HG02970 (cell line): ENCODE data around the gene HIP1R.

Experiments
- ATAC-seq: cut with Tn5 transposase; IDR thresholded peaks from one replicate; pipeline ENCODE4 v1.9.1; 2021; ENCODE audit warnings: mild to moderate bottlenecking, moderate library complexity, moderate number of reproducible peaks; ENCODE audit not compliant: unreplicated experiment, low FRiP score

HIP1R gene

DNA sequence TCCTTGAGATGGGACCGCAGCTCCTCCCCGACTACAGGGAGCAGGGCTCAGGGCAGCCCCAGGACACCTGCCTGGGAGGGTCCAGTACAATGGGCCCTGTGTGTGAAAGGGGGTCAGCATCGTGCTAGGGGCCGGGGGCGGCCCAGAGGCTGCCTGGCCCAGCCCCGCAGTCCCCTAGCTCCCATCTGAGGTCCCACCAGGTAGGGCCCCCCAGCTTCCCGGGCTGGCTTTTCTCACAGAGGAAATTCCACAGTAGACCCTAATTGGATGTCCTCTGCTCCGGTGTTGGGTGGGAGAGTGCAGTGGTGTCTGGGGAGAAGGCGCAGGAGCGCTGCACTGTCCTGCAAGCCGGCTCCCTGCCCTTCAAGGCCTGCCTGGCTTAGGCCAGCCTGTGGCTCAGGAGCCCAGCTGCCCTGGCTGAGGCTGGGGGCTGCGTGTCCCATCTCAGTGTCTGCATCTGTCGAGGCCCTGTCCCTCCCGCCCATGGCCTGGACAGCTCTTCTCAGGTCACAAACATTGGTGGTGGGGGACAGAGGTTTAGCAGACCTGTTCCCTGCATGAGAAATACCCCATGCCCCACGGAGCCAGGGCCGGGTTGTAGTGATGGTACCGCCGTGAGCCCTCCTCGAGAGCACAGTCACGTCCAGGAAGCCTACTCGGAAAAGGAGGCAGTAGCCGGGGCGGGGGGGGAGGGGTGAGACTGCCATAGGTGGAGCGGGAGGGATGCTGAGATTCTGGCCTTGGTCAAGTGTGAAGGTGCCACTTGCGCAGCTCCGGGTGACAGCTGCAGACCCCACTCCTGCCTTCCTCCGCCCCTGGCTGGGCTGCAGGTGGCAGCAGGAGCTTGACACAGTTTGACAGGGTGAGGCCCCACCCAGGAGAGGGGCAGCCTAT is 11.6 kb downstream of the HIP1R start:
- ATAC-seq: no peak

DNA sequence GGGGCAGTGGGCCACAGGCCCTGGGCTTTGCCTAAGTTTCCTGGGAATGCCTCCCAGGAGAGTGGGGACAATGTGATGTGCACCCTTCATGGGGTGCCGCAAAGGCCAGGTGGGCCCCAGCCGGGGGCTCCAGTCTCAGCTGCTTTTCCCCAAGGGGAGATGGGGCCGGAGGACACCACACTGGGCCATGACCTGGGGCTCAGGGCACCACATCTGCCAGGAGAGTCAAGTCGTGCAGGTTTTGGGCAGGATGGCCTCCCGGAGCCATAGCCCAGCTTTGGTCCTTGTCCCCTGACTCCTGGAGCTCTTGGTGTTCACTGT is 12.2 kb downstream of the HIP1R start:
- ATAC-seq: no peak

DNA sequence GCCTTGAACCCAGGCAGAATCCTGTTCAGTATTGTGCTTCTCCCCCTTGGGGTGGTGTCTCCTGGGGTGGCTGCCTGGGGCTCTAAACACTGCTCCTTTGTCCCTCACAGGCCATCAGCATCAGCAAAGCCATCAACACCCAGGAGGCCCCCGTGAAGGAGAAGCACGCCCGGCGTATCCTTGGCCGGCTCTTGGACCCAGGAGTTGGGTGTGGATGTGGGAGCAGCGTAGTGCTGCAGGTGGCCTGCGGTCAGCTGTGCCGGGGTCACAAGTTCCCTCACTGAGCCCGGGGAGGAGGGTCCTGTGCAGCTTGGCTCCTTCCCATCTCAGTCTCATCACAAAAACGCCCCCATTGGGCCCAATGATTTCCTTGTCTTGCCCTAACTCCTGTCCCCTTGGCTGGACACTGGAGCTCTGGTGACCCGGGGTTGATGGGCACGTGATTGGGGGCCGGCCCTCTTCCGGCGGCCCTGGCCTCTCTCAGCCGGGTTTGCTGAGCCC is 12.7 kb downstream of the HIP1R start:
- no peak for ATAC-seq

- no peak for ATAC-seq
Measured at GRCh38 chr12:122848471-122849351, 13.5 kb downstream of the HIP1R start.

GRCh38 chr12:122849352-122850047 is 14.2 kb downstream of the HIP1R start:
- ATAC-seq: no peak

- no peak for ATAC-seq
Measured at GRCh38 chr12:122850048-122850445, 14.8 kb downstream of the HIP1R start.

DNA sequence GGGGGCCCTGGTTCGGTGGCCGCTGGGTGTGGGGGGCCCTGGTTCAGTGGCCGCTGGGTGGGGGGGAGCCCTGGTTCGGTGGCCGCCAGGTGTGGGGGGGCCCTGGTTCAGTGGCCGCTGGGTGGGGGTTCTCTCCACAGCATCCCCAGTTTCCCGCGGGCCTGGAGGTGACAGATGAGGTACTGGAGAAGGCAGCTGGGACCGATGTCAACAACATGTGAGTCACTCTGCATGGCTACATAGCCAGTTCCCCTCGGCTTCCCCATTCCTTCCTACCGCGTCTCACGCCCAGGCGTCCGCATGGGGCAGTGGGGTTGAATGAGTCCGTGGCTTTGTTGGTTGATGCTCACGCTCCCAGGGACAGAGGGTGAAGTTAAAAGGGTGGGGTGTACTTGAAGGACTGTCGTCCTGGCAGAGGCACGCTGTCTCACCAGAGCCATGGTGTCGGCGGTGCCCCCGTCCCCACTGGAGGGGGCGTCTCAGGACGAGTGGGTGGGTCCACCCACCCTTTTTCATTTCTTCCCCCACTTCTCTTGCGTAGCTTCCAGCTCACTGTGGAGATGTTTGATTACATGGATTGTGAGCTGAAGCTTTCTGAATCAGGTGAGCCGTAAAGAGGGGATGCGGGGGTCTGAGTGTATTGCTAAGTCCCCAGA is 15.6 kb downstream of the HIP1R start:
- ATAC-seq: no peak

DNA sequence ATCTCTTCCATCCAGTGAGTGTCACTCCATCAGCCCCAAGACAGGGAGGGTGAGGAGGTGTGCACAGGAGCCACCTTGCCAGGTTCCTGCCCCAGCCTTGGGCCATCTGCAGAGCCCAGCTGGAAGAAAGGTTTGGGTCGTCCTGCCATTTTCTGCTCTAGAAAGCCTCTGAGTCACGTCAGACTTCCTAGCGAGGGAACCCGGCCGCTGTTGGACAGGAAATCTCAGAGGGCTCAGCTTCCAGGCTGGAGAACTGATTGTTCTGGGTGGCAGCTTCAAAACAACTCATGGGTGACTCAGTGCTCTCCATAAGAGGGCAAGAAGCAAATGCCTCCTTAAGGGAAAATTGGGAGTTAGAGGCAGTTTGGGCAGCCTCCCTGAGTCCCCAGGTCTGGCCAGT is 16.6 kb downstream of the HIP1R start:
- no peak for ATAC-seq

DNA sequence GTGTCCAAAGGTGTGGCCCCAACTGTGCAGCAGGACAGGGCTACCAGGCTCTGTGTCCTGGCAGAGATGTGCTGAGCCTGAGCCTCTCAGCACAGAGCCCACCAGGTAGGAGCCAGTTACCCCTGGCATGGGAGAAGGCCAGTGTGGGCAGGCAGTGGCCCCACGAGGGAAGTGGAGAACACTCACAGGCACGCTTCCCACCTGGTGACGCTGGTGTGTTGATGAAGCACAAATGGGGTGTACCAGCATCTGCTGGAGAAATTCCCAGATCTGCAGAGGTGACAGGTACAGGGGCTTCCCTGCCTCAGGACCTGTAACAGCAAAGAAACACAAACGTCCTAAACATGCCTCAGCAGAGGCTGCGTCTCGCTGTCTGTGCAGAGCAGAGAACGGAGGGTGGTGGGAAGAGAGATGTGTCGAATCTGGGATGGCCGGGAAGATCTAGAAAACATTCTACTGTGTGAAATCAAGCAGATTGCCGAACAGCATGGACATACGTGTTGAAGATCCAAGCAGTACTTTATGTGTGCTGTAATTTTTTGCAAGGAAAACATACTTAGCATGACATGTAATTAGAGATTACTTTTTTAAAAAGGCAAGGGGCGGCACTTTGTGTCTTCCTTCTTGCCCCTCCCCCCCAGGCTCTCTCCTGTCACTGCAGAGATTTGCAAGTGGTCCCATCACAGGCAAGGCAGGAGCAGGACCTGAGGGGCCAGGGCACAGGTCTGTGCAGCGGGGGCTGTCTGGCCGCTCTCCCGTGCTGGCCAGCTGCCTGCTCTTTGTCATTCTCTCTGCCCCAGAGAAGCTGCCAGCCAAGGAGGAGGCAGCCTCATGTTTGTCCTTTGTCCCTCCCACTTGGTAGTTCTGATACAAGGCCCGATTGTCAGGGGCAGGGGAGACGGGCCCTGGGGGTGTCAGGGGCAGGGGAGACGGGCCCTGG is 17.3 kb downstream of the HIP1R start:
- ATAC-seq: no peak

GRCh38 chr12:122853582-122854245 is 18.5 kb downstream of the HIP1R start:
- ATAC-seq: no peak

DNA sequence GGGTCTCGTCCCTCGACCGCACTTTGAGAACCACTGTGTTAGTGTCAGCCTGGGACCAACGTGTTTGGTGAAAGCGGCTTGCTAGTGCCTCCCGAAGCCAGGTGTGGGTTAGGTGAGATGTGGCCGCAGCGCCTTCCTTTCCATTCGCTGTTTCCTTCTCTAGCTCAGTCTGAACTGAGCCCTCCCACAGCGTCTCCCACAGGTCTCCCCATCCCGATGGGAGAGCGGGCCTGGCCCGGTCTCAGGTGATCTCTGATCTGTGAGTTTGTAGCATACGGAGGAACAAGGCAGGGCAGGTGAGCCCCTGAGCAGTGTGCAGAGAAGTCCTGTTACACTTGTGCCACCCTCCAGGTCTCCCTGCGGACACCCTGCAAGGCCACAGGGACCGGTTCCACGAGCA is 19.3 kb downstream of the HIP1R start:
- ATAC-seq: no peak

GRCh38 chr12:122855071-122855829 is 20.0 kb downstream of the HIP1R start:
- no peak for ATAC-seq

DNA sequence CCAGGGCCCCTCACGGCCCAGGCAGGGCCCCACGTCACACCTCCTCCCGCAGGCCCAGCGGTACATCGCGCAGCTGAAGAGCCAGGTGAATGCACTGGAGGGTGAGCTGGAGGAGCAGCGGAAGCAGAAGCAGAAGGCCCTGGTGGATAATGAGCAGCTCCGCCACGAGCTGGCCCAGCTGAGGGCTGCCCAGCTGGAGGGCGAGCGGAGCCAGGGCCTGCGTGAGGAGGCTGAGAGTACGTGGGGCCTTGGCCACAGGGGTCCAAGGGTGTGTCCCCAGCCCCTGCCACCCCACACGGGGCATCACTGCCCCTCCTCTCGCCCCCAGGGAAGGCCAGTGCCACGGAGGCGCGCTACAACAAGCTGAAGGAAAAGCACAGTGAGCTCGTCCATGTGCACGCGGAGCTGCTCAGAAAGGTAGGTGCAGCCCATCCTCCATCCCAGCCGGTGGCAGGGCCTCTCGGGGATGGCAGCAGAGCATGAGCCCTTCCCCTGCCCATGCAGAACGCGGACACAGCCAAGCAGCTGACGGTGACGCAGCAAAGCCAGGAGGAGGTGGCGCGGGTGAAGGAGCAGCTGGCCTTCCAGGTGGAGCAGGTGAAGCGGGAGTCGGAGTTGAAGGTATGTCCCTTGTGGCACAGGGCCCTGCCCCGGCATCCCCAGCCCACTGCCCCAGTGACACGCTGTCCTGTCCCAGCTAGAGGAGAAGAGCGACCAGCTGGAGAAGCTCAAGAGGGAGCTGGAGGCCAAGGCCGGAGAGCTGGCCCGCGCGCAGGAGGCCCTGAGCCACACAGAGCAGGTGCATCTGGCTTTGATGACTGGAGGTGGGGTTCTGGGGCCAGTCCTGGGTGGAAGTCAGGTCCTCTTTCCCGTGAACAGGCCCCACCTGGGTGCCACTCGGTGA is 20.9 kb downstream of the HIP1R start:
- no peak for ATAC-seq

GRCh38 chr12:122856999-122857671 is 21.9 kb downstream of the HIP1R start:
- no peak for ATAC-seq

- no peak for ATAC-seq
Measured at GRCh38 chr12:122858171-122858570, 22.9 kb downstream of the HIP1R start.

DNA sequence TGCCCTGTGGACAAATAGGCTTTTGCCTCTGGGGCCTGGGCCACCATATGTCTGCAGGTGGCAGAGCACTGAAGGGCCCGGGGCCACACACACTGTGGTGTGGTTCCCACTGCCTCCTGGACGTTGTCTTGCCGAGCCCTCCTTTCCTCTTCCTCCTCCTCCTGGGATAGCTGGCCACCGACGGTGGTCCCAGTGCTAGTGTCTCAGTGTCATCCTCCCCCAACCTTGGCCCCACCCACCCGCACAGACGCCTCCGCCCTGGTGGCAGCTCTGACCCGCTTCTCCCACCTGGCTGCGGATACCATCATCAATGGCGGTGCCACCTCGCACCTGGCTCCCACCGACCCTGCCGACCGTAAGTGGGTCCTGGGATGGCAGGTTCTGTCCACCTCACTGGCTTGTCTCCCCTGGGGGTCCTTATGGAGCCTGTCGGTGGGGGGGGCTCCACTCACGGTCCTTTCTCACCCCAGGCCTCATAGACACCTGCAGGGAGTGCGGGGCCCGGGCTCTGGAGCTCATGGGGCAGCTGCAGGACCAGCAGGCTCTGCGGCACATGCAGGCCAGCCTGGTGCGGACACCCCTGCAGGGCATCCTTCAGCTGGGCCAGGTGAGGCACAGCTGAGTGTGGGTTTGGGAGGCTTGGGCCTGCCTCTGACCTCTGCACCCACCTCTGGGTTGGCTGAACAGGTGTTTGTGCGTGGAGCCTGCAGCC is 23.5 kb downstream of the HIP1R start:
- no peak for ATAC-seq
